ENCODE data around the gene C18orf63. TPM values are rescaled to one million over a fixed set of nuclear protein-coding genes. Genes with fewer than 3 reads are reported as not detected.
A peak's percentile ranks its signal among the peaks of the same experiment; 100 is the strongest.

The C18orf63 gene
- total RNA-seq, 1 experiment from 2014 or later, result not detected

GRCh38 chr18:74342416-74343043 lies 26.9 kb downstream of the C18orf63 start:
- CTCF ChIA-PET, result interaction anchor here (0.6 to 2.1 kb wide), 18 partner anchors 11 to 1580 kb away, joined by 3 to 21 read pairs (median 4); no protein-coding TSS in a partner anchor
- Histone ChIP-seq H3K9ac (ENCODE audit: low read length) (no peak overlapping the region), H3K4me2 (ENCODE audit: low read length) (no peak overlapping the region), H2AFZ (ENCODE audit: low read depth, low read length, poor library complexity, severe bottlenecking) (no peak overlapping the region), H3K4me1 (ENCODE audit: control insufficient read depth in 1 of 2, insufficient read depth in 2 of 2, low read length in 2 of 2) (no peaks in the 10 kb centered on the region), H4K20me1 (ENCODE audit: insufficient read depth) (no peaks in the 10 kb centered on the region), H3K27me3 (ENCODE audit: insufficient read depth, low read length) (peaks cover 16% of the 10 kb centered on the region), H3K36me3 (ENCODE audit: control insufficient read depth in 1 of 2, insufficient read depth in 2 of 2, low read length in 2 of 2) (no peaks in the 10 kb centered on the region), H3K9me3 (ENCODE audit: control insufficient read depth in 1 of 2, insufficient read depth in 1 of 2, low read depth in 1 of 2, low read length in 2 of 2) (no peaks in the 10 kb centered on the region), H3K27ac (ENCODE audit: low read depth, low read length) (no peak overlapping the region), H3K4me3 (replicated peaks in 1 of 2; ENCODE audit: low read depth in 1 of 2, low read length in 2 of 2) (no peak overlapping the region), H3K79me2 (ENCODE audit: insufficient read depth, low read length) (no peaks in the 10 kb centered on the region), H3K9me2 (ENCODE audit: insufficient read depth) (no peaks in the 10 kb centered on the region)
- intact Hi-C loops (cut with micrococcal nuclease), result loop anchor here (1.0 to 5.0 kb wide), 4 partner anchors 146 to 1580 kb away; no protein-coding TSS in a partner anchor
- ATAC-seq (peak; percentile 69), DNase-seq (ENCODE audit: low read depth, low spot score) (peak; percentile 51)
- no TSS peak for BruUV-seq (replicated peaks)
- POLR2A ChIA-PET, result no interaction called here
- TF ChIP-seq TCF7L2 (IDR thresholded peaks at IDR 0.05; ENCODE audit: borderline replicate concordance, extremely low read depth, insufficient read depth, insufficient read length), result no peak
- peak; percentile 77 for TF ChIP-seq RAD21 (IDR thresholded peaks at IDR 0.05; ENCODE audit: low read depth)
- TF ChIP-seq YY1 (IDR thresholded peaks at IDR 0.05; ENCODE audit: extremely low read depth, insufficient replicate concordance, low read depth, low read length), result no peak
- no peak for TF ChIP-seq CBX3 (IDR thresholded peaks at IDR 0.05; ENCODE audit: low read depth)
- peak; percentile 34 to 68 (median 66) for TF ChIP-seq CTCF (IDR thresholded peaks at IDR 0.05 in 2 of 3, conservative IDR thresholded peaks at IDR 0.05 in 1 of 3; ENCODE audit: borderline replicate concordance in 1 of 3, insufficient read depth in 1 of 3, low read depth in 2 of 3, low read length in 2 of 3)
- RAD21 ChIA-PET (ENCODE audit: low non-redundant PET in 1 of 2, low total read pairs in 2 of 2, uncharacterized antibody in 2 of 2, unreplicated experiment in 2 of 2), result interaction anchor here (0.6 to 1.4 kb wide), 4 partner anchors 139 to 209 kb away, joined by 3 to 5 read pairs (median 4); no protein-coding TSS in a partner anchor

- Histone ChIP-seq H3K27ac (ENCODE audit: low read depth, low read length) (no peak overlapping the region), H3K9me3 (ENCODE audit: control insufficient read depth in 1 of 2, insufficient read depth in 1 of 2, low read depth in 1 of 2, low read length in 2 of 2) (no peaks in the 10 kb centered on the region), H3K36me3 (ENCODE audit: control insufficient read depth in 1 of 2, insufficient read depth in 2 of 2, low read length in 2 of 2) (no peaks in the 10 kb centered on the region), H3K9ac (ENCODE audit: low read length) (no peak overlapping the region), H3K4me3 (replicated peaks in 1 of 2; ENCODE audit: low read depth in 1 of 2, low read length in 2 of 2) (no peak overlapping the region), H3K4me2 (ENCODE audit: low read length) (no peak overlapping the region), H3K79me2 (ENCODE audit: insufficient read depth, low read length) (no peaks in the 10 kb centered on the region), H3K27me3 (ENCODE audit: insufficient read depth, low read length) (peaks cover 7% of the 10 kb centered on the region), H3K9me2 (ENCODE audit: insufficient read depth) (no peaks in the 10 kb centered on the region), H4K20me1 (ENCODE audit: insufficient read depth) (no peaks in the 10 kb centered on the region), H3K4me1 (ENCODE audit: control insufficient read depth in 1 of 2, insufficient read depth in 2 of 2, low read length in 2 of 2) (no peaks in the 10 kb centered on the region), H2AFZ (ENCODE audit: low read depth, low read length, poor library complexity, severe bottlenecking) (no peak overlapping the region)
- intact Hi-C loops (cut with micrococcal nuclease), result no loop called here
- ChIA-PET POLR2A (no interaction called here), RAD21 (ENCODE audit: low non-redundant PET in 1 of 2, low total read pairs in 2 of 2, uncharacterized antibody in 2 of 2, unreplicated experiment in 2 of 2) (no interaction called here), CTCF (interaction anchor here (1.3 to 1.8 kb wide), 2 partner anchors 147 to 206 kb away, joined by 5 to 7 read pairs; no protein-coding TSS in a partner anchor)
- no peak for ATAC-seq
- BruUV-seq (replicated peaks), result no TSS peak
- no peak for DNase-seq (ENCODE audit: low read depth, low spot score)
- TF ChIP-seq ATF3 (IDR thresholded peaks at IDR 0.05) (no peak), ZBTB33 (IDR thresholded peaks at IDR 0.05; ENCODE audit: extremely low read depth, insufficient replicate concordance, low read length) (no peak), CEBPB (IDR thresholded peaks at IDR 0.05; ENCODE audit: low read depth) (no peak), SIN3A (IDR thresholded peaks at IDR 0.05; ENCODE audit: low read depth) (no peak), POLR2AphosphoS5 (IDR thresholded peaks at IDR 0.05; ENCODE audit: low read depth, low read length) (no peak), EZH2phosphoT487 (IDR thresholded peaks at IDR 0.05; ENCODE audit: borderline replicate concordance) (no peak), EGR1 (IDR thresholded peaks at IDR 0.05; ENCODE audit: low read depth) (no peak), RAD21 (IDR thresholded peaks at IDR 0.05; ENCODE audit: low read depth) (no peak), SRF (IDR thresholded peaks at IDR 0.05; ENCODE audit: low read depth) (no peak)
Measured at GRCh38 chr18:74346206-74346605, 30.6 kb downstream of the C18orf63 start.

Data from HCT116 (cell line).